SJSA1 (cell line): Measurements from ENCODE around the gene PCDHB6. TPM values are rescaled to one million over a fixed set of nuclear protein-coding genes. Genes with fewer than 3 reads are reported as not detected.
A peak's percentile ranks its signal among the peaks of the same experiment; 100 is the strongest.
"Not testable (repeated sequence)": the region's sequence is repeated elsewhere in the genome, so short reads cannot be mapped to it uniquely, and the experiment has no call there.

Source experiments
- DNase-seq, 2 experiments: peaks; one replicate each; pipeline ENCODE4 v3.0.0-alpha.2; 2015 to 2020; ENCODE audit warnings: low spot score in 2 of 2, low read depth in 1 of 2
- H3K27ac ChIP-seq: fragments of 250-450 bp; sonication (Bioruptor Pico); 2 replicates; pipeline ENCODE4 v1.5.1; 2020; ENCODE audit warnings: mild to moderate bottlenecking, moderate library complexity
- H3K27me3 ChIP-seq: fragments of 250-450 bp; sonication (Bioruptor Pico); replicated peaks from 2 replicates; pipeline ENCODE4 v1.5.1; 2020; ENCODE audit warnings: mild to moderate bottlenecking, moderate library complexity
- H3K36me3 ChIP-seq: fragments of 250-450 bp; sonication (Bioruptor Pico); 2 replicates; pipeline ENCODE4 v1.5.1; 2020; ENCODE audit warnings: mild to moderate bottlenecking
- H3K4me1 ChIP-seq: fragments of 250-450 bp; sonication (Bioruptor Pico); replicated peaks from 2 replicates; pipeline ENCODE4 v1.6.1; 2021; ENCODE audit warnings: mild to moderate bottlenecking
- H3K4me3 ChIP-seq: fragments of 250-450 bp; sonication (Bioruptor Pico); 2 replicates; pipeline ENCODE4 v1.5.1; 2020; ENCODE audit warnings: mild to moderate bottlenecking
- H3K9me3 ChIP-seq: fragments of 250-450 bp; sonication (Bioruptor Pico); replicated peaks from 2 replicates; pipeline ENCODE4 v1.5.1; 2020; ENCODE audit warnings: mild to moderate bottlenecking
- total RNA-seq: library from RNA; depleted of rRNA; stranded (reverse); fragments of >200 nt; shearing (Covaris generic); gene quantifications from 2 replicates; pipeline ENCODE4 v1.2.3, GENCODE V29; 2014

Gene PCDHB6
- total RNA-seq, 1 experiment from 2014 or later: 0.29 TPM

GRCh38 chr5:141137346-141137745 is 12.5 kb upstream of the PCDHB6 start:
- not testable (repeated sequence) for DNase-seq, H3K4me3 ChIP-seq, H3K4me1 ChIP-seq, H3K27me3 ChIP-seq, H3K27ac ChIP-seq, H3K9me3 ChIP-seq, H3K36me3 ChIP-seq

DNA sequence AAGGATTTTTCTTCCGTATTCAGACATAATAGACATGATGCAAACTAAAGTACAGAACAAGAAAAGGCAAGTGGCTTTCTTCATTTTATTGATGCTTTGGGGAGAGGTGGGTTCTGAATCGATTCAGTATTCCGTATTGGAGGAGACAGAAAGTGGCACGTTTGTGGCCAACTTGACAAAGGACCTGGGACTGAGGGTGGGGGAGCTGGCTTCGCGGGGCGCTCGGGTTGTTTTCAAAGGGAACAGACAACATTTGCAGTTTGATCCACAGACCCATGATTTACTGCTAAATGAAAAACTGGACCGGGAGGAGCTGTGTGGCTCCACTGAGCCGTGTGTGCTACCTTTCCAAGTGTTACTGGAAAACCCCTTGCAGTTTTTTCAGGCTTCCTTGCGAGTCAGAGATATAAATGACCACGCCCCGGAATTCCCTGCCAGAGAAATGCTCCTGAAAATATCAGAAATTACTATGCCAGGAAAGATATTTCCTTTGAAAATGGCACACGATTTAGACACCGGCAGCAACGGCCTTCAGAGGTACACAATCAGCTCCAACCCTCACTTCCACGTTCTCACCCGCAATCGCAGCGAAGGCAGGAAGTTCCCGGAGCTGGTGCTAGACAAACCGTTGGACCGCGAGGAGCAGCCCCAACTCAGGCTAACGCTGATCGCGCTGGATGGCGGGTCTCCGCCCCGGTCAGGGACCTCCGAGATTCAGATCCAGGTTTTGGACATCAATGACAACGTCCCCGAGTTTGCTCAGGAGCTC is 551 bp downstream of the PCDHB6 start:
- DNase-seq: no peak
- Histone ChIP-seq H3K4me1 (no peaks in the 10 kb centered on the region), H3K27ac (no peak overlapping the region), H3K27me3 (no peaks in the 10 kb centered on the region), H3K4me3 (no peak overlapping the region), H3K9me3 (peaks cover 15% of the 10 kb centered on the region), H3K36me3 (no peaks in the 10 kb centered on the region)

- no peak for DNase-seq
- no peak overlapping the region for H3K27ac ChIP-seq
- H3K9me3 ChIP-seq: peaks cover 20% of the 10 kb centered on the region
- no peaks in the 10 kb centered on the region for H3K27me3 ChIP-seq
- no peak overlapping the region for H3K4me3 ChIP-seq
- no peaks in the 10 kb centered on the region for H3K36me3 ChIP-seq
- no peaks in the 10 kb centered on the region for H3K4me1 ChIP-seq
These were observed 1.1 kb downstream of the PCDHB6 start for GRCh38 chr5:141150993-141151325.

GRCh38 chr5:141151632-141152031 is 1.8 kb downstream of the PCDHB6 start:
- H3K4me1 ChIP-seq, H3K27ac ChIP-seq, H3K4me3 ChIP-seq, H3K36me3 ChIP-seq, H3K27me3 ChIP-seq, DNase-seq: not testable (repeated sequence)
- H3K9me3 ChIP-seq: peaks cover 26% of the 10 kb centered on the region

DNA sequence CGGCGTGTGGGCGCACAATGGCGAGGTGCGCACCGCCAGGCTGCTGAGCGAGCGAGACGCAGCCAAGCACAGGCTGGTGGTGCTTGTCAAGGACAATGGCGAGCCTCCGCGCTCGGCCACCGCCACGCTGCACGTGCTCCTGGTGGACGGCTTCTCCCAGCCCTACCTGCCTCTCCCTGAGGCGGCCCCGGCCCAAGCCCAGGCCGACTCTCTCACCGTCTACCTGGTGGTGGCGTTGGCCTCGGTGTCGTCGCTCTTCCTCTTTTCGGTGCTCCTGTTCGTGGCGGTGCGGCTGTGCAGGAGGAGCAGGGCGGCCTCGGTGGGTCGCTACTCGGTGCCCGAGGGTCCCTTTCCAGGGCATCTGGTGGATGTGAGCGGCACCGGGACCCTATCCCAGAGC is 2.2 kb downstream of the PCDHB6 start:
- H3K4me1 ChIP-seq, H3K36me3 ChIP-seq, H3K27me3 ChIP-seq, DNase-seq, H3K27ac ChIP-seq, H3K4me3 ChIP-seq: not testable (repeated sequence)
- peaks cover 26% of the 10 kb centered on the region for H3K9me3 ChIP-seq

DNA sequence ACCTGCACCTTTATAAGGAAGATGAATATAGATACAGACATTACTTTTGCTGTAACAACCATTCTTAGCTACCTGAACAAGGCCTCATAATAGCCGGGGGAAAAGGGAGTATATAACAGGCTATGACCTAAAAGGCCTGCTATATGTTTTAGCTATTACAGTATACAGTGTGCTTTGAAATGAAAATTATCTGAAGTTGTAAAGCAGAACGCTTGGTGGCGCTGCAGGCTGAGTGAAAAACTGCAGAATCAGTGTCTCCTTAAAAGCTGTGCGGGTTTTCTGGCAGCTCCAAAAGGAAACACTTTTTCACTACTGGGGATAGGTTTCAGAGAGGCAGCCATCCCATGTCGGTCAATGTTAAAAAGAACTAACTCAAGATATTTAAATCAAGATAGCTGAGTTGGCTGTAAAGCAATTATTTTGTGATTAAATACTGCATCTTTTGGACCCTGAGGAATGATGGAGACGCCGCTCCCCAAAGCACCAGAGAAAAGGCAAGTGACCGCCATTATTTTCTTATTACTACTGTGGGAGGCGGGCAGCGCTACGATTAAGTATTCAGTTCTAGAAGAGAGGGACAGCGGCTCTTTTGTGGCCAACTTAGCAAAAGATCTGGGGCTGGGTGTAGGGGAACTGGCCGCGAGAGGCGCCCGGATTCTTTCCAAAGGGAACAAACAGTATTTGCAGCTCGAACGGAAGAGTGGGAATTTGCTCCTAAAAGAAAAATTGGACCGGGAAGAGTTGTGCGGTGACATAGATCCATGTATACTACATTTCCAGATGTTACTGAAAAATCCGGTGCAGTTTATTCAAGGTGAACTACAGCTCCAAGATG is 5.9 kb downstream of the PCDHB6 start:
- H3K27me3 ChIP-seq: no peaks in the 10 kb centered on the region
- H3K36me3 ChIP-seq: no peaks in the 10 kb centered on the region
- H3K4me3 ChIP-seq: no peak overlapping the region
- H3K27ac ChIP-seq: no peak overlapping the region
- peaks cover 22% of the 10 kb centered on the region for H3K9me3 ChIP-seq
- H3K4me1 ChIP-seq: no peaks in the 10 kb centered on the region
- DNase-seq: no peak

GRCh38 chr5:141157356-141157755 is 7.5 kb downstream of the PCDHB6 start:
- not testable (repeated sequence) for H3K4me1 ChIP-seq, H3K27ac ChIP-seq, H3K27me3 ChIP-seq, DNase-seq, H3K4me3 ChIP-seq, H3K36me3 ChIP-seq
- H3K9me3 ChIP-seq: peaks cover 19% of the 10 kb centered on the region

GRCh38 chr5:141157901-141158300 is 8.0 kb downstream of the PCDHB6 start:
- H3K4me3 ChIP-seq, H3K27ac ChIP-seq, H3K36me3 ChIP-seq, DNase-seq, H3K27me3 ChIP-seq, H3K4me1 ChIP-seq: not testable (repeated sequence)
- H3K9me3 ChIP-seq: peaks cover 19% of the 10 kb centered on the region

DNA sequence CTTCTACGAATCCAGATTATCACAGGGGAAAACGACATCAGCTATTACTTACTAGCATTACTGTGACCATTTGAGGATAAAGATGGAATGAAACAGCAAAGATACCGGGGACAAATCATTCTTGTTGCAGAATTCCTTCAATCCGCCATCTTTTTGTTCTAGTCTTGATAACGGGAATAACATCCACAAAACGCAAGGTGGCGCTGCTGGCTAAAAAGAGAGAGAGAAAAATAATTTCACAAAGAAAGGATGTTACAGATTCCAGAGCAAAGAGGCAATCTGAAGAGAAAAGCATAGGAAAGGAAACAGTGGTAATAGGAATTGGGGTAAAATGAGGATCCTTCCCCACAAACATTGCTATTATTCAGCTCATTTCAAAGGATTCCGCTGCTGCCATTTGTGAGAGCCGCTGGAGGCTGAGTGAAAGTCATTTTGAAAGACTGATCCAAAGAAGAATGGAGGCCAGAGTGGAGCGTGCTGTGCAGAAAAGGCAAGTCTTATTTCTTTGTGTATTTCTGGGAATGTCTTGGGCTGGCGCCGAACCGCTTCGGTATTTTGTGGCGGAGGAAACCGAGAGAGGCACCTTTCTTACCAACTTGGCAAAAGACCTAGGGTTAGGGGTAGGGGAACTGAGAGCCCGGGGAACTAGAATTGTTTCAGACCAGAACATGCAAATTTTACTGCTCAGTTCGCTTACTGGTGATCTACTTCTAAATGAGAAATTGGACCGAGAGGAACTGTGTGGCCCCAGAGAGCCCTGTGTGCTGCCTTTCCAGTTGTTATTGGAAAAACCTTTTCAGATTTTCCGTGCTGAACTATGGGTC is 22.7 kb downstream of the PCDHB6 start, which contains the start of gene PCDHB7:
Gene PCDHB7, plus strand, starts transcription at position 264 of the 824 bp plus-strand sequence. Its CDS starts 192 bp downstream, at position 456.
- Histone ChIP-seq H3K4me1 (no peaks in the 10 kb centered on the region), H3K4me3 (no peak within 1 kb of the TSS), H3K36me3 (no peaks in the 10 kb centered on the region), H3K9me3 (peaks cover 3% of the 10 kb centered on the region; the same call in 1 of the 2 replicates), H3K27ac (no peak within 1 kb of the TSS), H3K27me3 (no peaks in the 10 kb centered on the region)
- DNase-seq: peak in 1 of 2 experiments; percentile 23

GRCh38 chr5:141174291-141175104 is 24.6 kb downstream of the PCDHB6 start:
- H3K9me3 ChIP-seq, H3K27me3 ChIP-seq, H3K4me1 ChIP-seq, H3K36me3 ChIP-seq, H3K27ac ChIP-seq, H3K4me3 ChIP-seq: not testable (repeated sequence)
- DNase-seq: peak in 1 of 2 experiments; percentile 30

GRCh38 chr5:141175933-141176332 is 26.1 kb downstream of the PCDHB6 start:
- Histone ChIP-seq H3K9me3 (peaks cover 3% of the 10 kb centered on the region; the same call in 1 of the 2 replicates), H3K4me3 (no peak overlapping the region), H3K27ac (no peak overlapping the region), H3K27me3 (no peaks in the 10 kb centered on the region), H3K4me1 (no peaks in the 10 kb centered on the region), H3K36me3 (no peaks in the 10 kb centered on the region)
- DNase-seq: no peak

GRCh38 chr5:141177577-141178191 is 27.8 kb downstream of the PCDHB6 start, which contains the start of gene PCDHB8:
Gene PCDHB8 (plus strand): TSS chr5:141177790. CDS start chr5:141178035, 245 bp downstream.
- peak in 1 of 2 experiments; percentile 25 for DNase-seq
- not testable (repeated sequence) for H3K27me3 ChIP-seq, H3K27ac ChIP-seq

More at GRCh38 chr5:141177577-141178191, 27.8 kb downstream of the PCDHB6 start, which contains the start of gene PCDHB8:
- H3K9me3 ChIP-seq, H3K36me3 ChIP-seq, H3K4me1 ChIP-seq, H3K4me3 ChIP-seq: not testable (repeated sequence)
